K562 (cell line): ENCODE data around the gene C22orf39. TPM values are rescaled to one million over a fixed set of nuclear protein-coding genes. Genes with fewer than 3 reads are reported as not detected.

ENCODE experiments used
- JUN ChIP-seq, 2 experiments: sonication (generic) in 1 of 2; formaldehyde crosslinking in 1 of 2; IDR thresholded peaks; 2 replicates each; pipeline versions ENCODE4 v1.6.1 to v1.8.0; 2012 to 2022; ENCODE audit warnings: borderline replicate concordance in 2 of 2, mild to moderate bottlenecking in 2 of 2, improper control_type of control experiment in 1 of 2, low read depth in 1 of 2, low read length in 1 of 2, missing genetic modification reagents in 1 of 2
- NR2F6 ChIP-seq: fragments of 450-650 bp; formaldehyde crosslinking; IDR thresholded peaks from 2 replicates; pipeline ENCODE4 v1.4.0; 2020; ENCODE audit warnings: mild to moderate bottlenecking
- ZNF449 ChIP-seq: fragments of 250-450 bp; sonication (Bioruptor Pico); IDR thresholded peaks from 2 replicates; pipeline ENCODE4 v1.8.0; 2022; ENCODE audit warnings: moderate library complexity, mild to moderate bottlenecking, inconsistent platforms
- polyA plus RNA-seq, 8 experiments: library from polyadenylated mRNA; depleted of rRNA in 4 of 8; stranded (reverse) in 5 of 8; unstranded in 3 of 8; fragments of >200 nt; fragmentation: Nextera tagmentation in 2 of 8; fragmentation: Illumina TruSeq in 1 of 8; extraction: Ambion mirVana in 2 of 8; extraction: Trizol in 1 of 8; gene quantifications; 2 replicates each; pipeline versions ENCODE4 v1.2.1 to v1.2.3, GENCODE V29; 2011 to 2014; ENCODE audit warnings: inconsistent platforms in 1 of 8, missing spikeins in 1 of 8
- total RNA-seq, 7 experiments: library from RNA; depleted of rRNA in 6 of 7; stranded (reverse); fragments of >200 nt in 6 of 7; fragmentation: Illumina TruSeq in 2 of 7; extraction: Trizol in 2 of 7; gene quantifications; 2 replicates each; pipeline versions ENCODE4 v1.2.1 to v1.2.3, GENCODE V29; 2011 to 2021; ENCODE audit warnings: low replicate concordance in 1 of 7
- TF ChIP-seq, protein P1 (sequence below): sonication (generic); formaldehyde crosslinking; IDR thresholded peaks from 2 replicates; pipeline ENCODE4 v1.9.0; 2022; ENCODE audit warnings: mild to moderate bottlenecking, missing genetic modification reagents
- TF ChIP-seq, protein P2 (sequence below): fragments of 250-450 bp; sonication (Bioruptor Pico); IDR thresholded peaks from 2 replicates; pipeline ENCODE4 v1.9.0; 2021; ENCODE audit warnings: mild to moderate bottlenecking, inconsistent platforms

The C22orf39 gene
- total and polyA plus RNA-seq, 9 of the 15 experiments (the other 6 are each of a cell fraction or from before 2014, with no cell fraction given), result 20.4 to 139 (median 66.8) TPM

- TF ChIP-seq, protein P1, sequence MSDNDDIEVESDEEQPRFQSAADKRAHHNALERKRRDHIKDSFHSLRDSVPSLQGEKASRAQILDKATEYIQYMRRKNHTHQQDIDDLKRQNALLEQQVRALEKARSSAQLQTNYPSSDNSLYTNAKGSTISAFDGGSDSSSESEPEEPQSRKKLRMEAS (CRISPR knock-in tag), result peak; percentile 40; the same call in 1 of the 2 replicates
- TF ChIP-seq, protein P2, sequence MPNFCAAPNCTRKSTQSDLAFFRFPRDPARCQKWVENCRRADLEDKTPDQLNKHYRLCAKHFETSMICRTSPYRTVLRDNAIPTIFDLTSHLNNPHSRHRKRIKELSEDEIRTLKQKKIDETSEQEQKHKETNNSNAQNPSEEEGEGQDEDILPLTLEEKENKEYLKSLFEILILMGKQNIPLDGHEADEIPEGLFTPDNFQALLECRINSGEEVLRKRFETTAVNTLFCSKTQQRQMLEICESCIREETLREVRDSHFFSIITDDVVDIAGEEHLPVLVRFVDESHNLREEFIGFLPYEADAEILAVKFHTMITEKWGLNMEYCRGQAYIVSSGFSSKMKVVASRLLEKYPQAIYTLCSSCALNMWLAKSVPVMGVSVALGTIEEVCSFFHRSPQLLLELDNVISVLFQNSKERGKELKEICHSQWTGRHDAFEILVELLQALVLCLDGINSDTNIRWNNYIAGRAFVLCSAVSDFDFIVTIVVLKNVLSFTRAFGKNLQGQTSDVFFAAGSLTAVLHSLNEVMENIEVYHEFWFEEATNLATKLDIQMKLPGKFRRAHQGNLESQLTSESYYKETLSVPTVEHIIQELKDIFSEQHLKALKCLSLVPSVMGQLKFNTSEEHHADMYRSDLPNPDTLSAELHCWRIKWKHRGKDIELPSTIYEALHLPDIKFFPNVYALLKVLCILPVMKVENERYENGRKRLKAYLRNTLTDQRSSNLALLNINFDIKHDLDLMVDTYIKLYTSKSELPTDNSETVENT, result peak; percentile 44; the same call in 1 of the 2 replicates
- TF ChIP-seq NR2F6 (CRISPR knock-in tag) (0 out of 2 replicates have a peak, but pooled peaks have one; percentile 40), JUN (IDR thresholded peaks at IDR 0.05; ENCODE audit: borderline replicate concordance, low read depth, low read length) (no peak), JUN (CRISPR knock-in tag; IDR thresholded peaks at IDR 0.05; ENCODE audit: borderline replicate concordance) (peak; percentile 38; the same call in 1 of the 2 replicates), ZNF449 (CRISPR knock-in tag) (no peak)
These were observed 17.0 kb upstream of the C22orf39 start (continued) for GRCh38 chr22:19464546-19464945.
